ENCODE data around the gene MAGI2. TPM values are rescaled to one million over a fixed set of nuclear protein-coding genes. Genes with fewer than 3 reads are reported as not detected.
"Not testable (repeated sequence)": the region's sequence is repeated elsewhere in the genome, so short reads cannot be mapped to it uniquely, and the experiment has no call there.

The MAGI2 gene
- total RNA-seq, 1 donor = 0.42 TPM

GRCh38 chr7:78334426-78334825 is 1119.0 kb downstream of the MAGI2 start:
- Histone ChIP-seq H3K4me1 (ENCODE audit: insufficient read depth, low read length) (no peaks in the 10 kb centered on the region), H3K4me3 (ENCODE audit: low read length) (no peak overlapping the region), H3K9me3 (ENCODE audit: low read depth, low read length) (no peaks in the 10 kb centered on the region), H3K27me3 (ENCODE audit: insufficient read depth, low read length) (no peaks in the 10 kb centered on the region)

GRCh38 chr7:78333530-78334425 is 1119.7 kb downstream of the MAGI2 start:
- Histone ChIP-seq H3K9me3 (ENCODE audit: low read depth, low read length) (no peaks in the 10 kb centered on the region), H3K27me3 (ENCODE audit: insufficient read depth, low read length) (no peaks in the 10 kb centered on the region)

GRCh38 chr7:78329001-78329655 is 1124.3 kb downstream of the MAGI2 start:
- H3K4me1 ChIP-seq (ENCODE audit: insufficient read depth, low read length) = no peaks in the 10 kb centered on the region
- no peaks in the 10 kb centered on the region for H3K27me3 ChIP-seq (ENCODE audit: insufficient read depth, low read length)
- H3K9me3 ChIP-seq (ENCODE audit: low read depth, low read length) = no peaks in the 10 kb centered on the region
- no peak overlapping the region for H3K4me3 ChIP-seq (ENCODE audit: low read length)

More at GRCh38 chr7:78333530-78334425, 1119.7 kb downstream of the MAGI2 start:
- Histone ChIP-seq H3K4me1 (ENCODE audit: insufficient read depth, low read length) (no peaks in the 10 kb centered on the region), H3K4me3 (ENCODE audit: low read length) (no peak overlapping the region)

DNA sequence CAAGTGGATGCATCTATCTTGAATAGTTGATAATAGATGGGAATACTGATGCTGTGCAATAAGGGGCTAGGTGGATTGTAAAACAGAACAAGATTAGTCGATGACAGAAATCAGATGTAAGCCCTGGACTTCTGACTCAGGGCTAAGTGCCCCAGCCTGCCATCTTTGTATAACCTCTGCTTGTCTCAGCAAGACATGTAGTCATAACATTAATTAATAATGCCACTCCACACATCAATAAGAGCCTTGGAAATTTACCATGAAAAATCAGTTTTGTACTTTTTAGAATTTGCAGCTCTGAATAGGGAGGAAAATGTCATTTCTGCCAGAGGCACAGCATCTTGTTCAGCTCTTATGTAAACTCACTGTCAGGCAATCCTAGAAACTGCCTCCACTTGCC is 1125.7 kb downstream of the MAGI2 start:
- H3K9me3 ChIP-seq (ENCODE audit: low read depth, low read length) = no peaks in the 10 kb centered on the region
- H3K27me3 ChIP-seq (ENCODE audit: insufficient read depth, low read length) = no peaks in the 10 kb centered on the region
- no peaks in the 10 kb centered on the region for H3K4me1 ChIP-seq (ENCODE audit: insufficient read depth, low read length)
- H3K4me3 ChIP-seq (ENCODE audit: low read length) = no peak overlapping the region

GRCh38 chr7:78326876-78327275 is 1126.6 kb downstream of the MAGI2 start:
- Histone ChIP-seq H3K27me3 (ENCODE audit: insufficient read depth, low read length) (no peaks in the 10 kb centered on the region), H3K9me3 (ENCODE audit: low read depth, low read length) (no peaks in the 10 kb centered on the region), H3K4me3 (ENCODE audit: low read length) (no peak overlapping the region), H3K4me1 (ENCODE audit: insufficient read depth, low read length) (no peaks in the 10 kb centered on the region)

DNA sequence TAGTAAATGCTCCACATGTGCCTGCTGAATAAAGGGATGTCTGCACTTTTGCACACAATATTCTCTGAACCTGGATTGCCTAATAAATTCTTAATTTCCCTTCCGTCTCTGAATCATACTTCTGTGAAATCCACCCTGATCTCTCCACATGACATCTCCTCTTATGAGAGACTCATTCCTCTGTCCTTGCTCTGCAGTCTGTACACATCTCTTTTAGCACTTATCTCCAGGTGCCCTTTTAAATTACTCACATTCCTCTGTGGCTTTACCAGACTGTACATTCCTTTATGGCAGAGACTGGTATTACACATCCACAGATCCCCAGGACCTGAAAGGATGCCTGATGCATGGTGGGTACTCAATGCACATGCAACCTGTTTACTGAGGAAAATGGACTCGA is 1127.3 kb downstream of the MAGI2 start:
- H3K9me3 ChIP-seq (ENCODE audit: low read depth, low read length) = no peaks in the 10 kb centered on the region
- H3K4me3 ChIP-seq (ENCODE audit: low read length) = no peak overlapping the region
- H3K4me1 ChIP-seq (ENCODE audit: insufficient read depth, low read length) = no peaks in the 10 kb centered on the region
- H3K27me3 ChIP-seq (ENCODE audit: insufficient read depth, low read length) = no peaks in the 10 kb centered on the region

DNA sequence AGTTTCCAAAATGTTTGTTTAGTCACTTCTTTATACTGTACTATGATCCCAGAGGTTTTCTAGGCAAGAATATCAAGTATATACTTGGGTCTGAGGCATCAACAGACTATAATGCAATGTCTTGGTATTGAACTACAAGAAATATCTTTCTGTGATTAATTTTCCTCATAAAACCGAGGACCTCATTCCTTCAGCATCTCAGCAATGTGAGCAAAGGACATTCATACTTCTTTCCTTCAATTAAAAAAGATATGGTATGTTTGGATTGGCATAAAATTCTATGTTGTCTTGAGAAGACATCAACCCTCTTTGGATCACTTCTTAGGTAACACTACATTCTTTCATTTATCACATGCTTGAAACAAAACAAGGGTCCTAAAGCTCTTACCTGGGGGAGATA is 1130.3 kb downstream of the MAGI2 start:
- H3K27me3 ChIP-seq (ENCODE audit: insufficient read depth, low read length) = no peaks in the 10 kb centered on the region
- H3K4me1 ChIP-seq (ENCODE audit: insufficient read depth, low read length) = no peaks in the 10 kb centered on the region
- no peaks in the 10 kb centered on the region for H3K9me3 ChIP-seq (ENCODE audit: low read depth, low read length)
- H3K4me3 ChIP-seq (ENCODE audit: low read length) = no peak overlapping the region

DNA sequence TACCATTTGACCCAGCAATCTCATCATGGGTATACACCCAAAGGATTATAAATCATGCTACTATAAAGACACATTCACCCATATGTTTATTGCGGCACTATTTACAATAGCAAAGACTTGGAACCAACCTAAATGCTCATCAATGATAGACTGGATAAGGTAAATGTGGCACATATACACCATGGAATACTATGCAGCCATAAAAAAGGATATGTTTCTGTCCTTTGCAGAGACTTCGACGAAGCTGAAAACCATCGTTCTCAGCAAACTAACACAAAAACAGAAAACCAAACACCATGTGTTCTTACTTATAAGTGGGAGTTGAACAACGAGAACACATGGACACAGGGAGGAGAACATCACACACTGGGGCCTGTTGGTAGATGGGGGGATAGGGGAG is 1131.2 kb downstream of the MAGI2 start:
- H3K4me3 ChIP-seq (ENCODE audit: low read length); H3K4me1 ChIP-seq (ENCODE audit: insufficient read depth, low read length); H3K9me3 ChIP-seq (ENCODE audit: low read depth, low read length); H3K27me3 ChIP-seq (ENCODE audit: insufficient read depth, low read length): not testable (repeated sequence)

DNA sequence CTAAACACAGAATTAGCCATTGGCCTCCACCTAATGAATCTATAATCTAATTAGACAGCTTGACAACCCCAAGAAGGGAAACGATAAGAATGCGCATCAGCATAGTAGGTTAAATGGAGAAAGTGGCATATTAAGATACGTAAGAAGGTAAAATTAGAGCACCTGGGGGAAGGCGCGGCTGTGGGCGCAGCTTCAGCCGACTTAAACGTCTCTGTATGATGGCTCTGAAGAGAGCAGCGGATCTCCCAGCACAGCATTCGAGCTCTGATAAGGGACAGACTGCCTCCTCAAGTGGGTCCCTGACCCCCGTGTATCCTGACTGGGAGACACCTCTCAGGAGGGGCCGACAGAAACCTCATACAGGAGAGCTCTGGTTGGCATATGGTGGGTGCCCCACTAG is 1136.1 kb downstream of the MAGI2 start:
- H3K9me3 ChIP-seq (ENCODE audit: low read depth, low read length) = no peaks in the 10 kb centered on the region
- no peak overlapping the region for H3K4me3 ChIP-seq (ENCODE audit: low read length)
- no peaks in the 10 kb centered on the region for H3K27me3 ChIP-seq (ENCODE audit: insufficient read depth, low read length)
- H3K4me1 ChIP-seq (ENCODE audit: insufficient read depth, low read length) = no peaks in the 10 kb centered on the region

DNA sequence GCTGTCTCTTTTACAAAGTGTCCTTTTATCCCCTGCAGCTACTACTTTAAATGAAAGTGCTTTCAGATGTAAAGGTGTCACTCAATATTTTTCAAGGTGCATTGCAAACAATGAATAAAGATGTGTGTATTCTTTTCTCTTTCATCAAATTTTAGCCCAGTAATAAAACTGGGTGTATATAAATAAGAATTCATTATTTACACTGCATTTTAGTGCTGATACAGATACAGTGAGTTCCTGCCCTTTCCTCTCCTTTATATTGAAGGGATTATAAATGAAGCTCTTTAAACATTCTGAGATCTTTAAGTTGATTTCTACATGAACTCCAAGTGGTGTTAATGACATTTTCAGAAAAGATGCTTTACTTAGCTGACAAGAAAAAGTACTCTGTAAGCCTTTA is 1137.4 kb downstream of the MAGI2 start:
- H3K4me1 ChIP-seq (ENCODE audit: insufficient read depth, low read length) = no peaks in the 10 kb centered on the region
- H3K27me3 ChIP-seq (ENCODE audit: insufficient read depth, low read length) = no peaks in the 10 kb centered on the region
- no peak overlapping the region for H3K4me3 ChIP-seq (ENCODE audit: low read length)
- H3K9me3 ChIP-seq (ENCODE audit: low read depth, low read length) = no peaks in the 10 kb centered on the region

- no peaks in the 10 kb centered on the region for H3K4me1 ChIP-seq (ENCODE audit: insufficient read depth, low read length)
- H3K9me3 ChIP-seq (ENCODE audit: low read depth, low read length) = no peaks in the 10 kb centered on the region
- no peaks in the 10 kb centered on the region for H3K27me3 ChIP-seq (ENCODE audit: insufficient read depth, low read length)
- H3K4me3 ChIP-seq (ENCODE audit: low read length) = no peak overlapping the region
Measured at GRCh38 chr7:78315119-78315518, 1138.3 kb downstream of the MAGI2 start.

GRCh38 chr7:78311181-78311580 is 1142.3 kb downstream of the MAGI2 start:
- H3K27me3 ChIP-seq (ENCODE audit: insufficient read depth, low read length) = no peaks in the 10 kb centered on the region
- no peaks in the 10 kb centered on the region for H3K4me1 ChIP-seq (ENCODE audit: insufficient read depth, low read length)
- no peak overlapping the region for H3K4me3 ChIP-seq (ENCODE audit: low read length)
- H3K9me3 ChIP-seq (ENCODE audit: low read depth, low read length) = no peaks in the 10 kb centered on the region

GRCh38 chr7:78307892-78308291 is 1145.6 kb downstream of the MAGI2 start:
- Histone ChIP-seq H3K27me3 (ENCODE audit: insufficient read depth, low read length) (no peaks in the 10 kb centered on the region), H3K4me3 (ENCODE audit: low read length) (no peak overlapping the region), H3K9me3 (ENCODE audit: low read depth, low read length) (no peaks in the 10 kb centered on the region), H3K4me1 (ENCODE audit: insufficient read depth, low read length) (no peaks in the 10 kb centered on the region)

DNA sequence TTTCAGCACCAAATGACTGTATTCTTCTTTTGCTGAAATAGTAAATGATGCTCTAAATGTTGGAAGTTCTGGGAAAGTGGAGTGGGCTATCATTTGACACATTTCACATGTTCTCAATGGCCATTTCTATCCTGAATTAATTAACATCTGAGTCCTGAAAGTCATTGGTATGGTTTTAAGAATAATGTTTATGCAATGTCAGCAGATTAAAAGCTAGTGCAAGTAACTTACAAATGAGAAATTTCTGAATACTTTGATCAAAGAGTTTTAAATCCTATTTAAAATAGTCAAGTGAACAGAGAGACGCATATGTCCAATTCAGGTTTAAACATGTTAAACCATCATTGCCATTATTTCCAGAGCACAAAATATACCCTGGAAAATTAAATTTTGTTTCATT is 1146.8 kb downstream of the MAGI2 start:
- Histone ChIP-seq H3K27me3 (ENCODE audit: insufficient read depth, low read length) (no peaks in the 10 kb centered on the region), H3K4me3 (ENCODE audit: low read length) (no peak overlapping the region), H3K4me1 (ENCODE audit: insufficient read depth, low read length) (no peaks in the 10 kb centered on the region), H3K9me3 (ENCODE audit: low read depth, low read length) (no peaks in the 10 kb centered on the region)

DNA sequence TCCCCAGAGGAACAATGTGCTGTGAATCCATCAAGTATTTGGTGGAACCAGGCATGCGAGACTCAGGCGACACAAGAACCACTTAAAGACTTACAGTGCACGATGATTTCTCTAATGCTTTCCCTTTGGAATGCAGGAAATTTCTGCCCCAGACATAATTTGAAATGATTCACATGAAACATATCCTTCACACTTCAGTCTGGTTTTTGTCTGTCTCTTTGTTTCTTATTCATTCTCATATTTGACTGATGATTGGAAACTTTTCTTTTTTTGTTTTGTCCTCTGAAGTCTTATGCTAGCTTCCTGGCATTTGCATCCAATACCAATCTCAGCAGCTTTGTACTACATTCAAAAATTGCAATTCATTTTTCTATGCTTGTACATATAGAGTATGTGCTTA is 1152.1 kb downstream of the MAGI2 start:
- no peaks in the 10 kb centered on the region for H3K27me3 ChIP-seq (ENCODE audit: insufficient read depth, low read length)

GRCh38 chr7:78299088-78299487 is 1154.4 kb downstream of the MAGI2 start:
- H3K9me3 ChIP-seq (ENCODE audit: low read depth, low read length) = no peaks in the 10 kb centered on the region
- no peaks in the 10 kb centered on the region for H3K4me1 ChIP-seq (ENCODE audit: insufficient read depth, low read length)
- H3K27me3 ChIP-seq (ENCODE audit: insufficient read depth, low read length) = no peaks in the 10 kb centered on the region
- H3K4me3 ChIP-seq (ENCODE audit: low read length) = no peak overlapping the region

More for the DNA sequence above, 1152.1 kb downstream of the MAGI2 start:
- Histone ChIP-seq H3K4me1 (ENCODE audit: insufficient read depth, low read length) (no peaks in the 10 kb centered on the region), H3K4me3 (ENCODE audit: low read length) (no peak overlapping the region), H3K9me3 (ENCODE audit: low read depth, low read length) (no peaks in the 10 kb centered on the region)
